GM19351 (cell line): ENCODE measurements around the gene CROT.
"Not testable (repeated sequence)": the region's sequence is repeated elsewhere in the genome, so short reads cannot be mapped to it uniquely, and the experiment has no call there.

Experiments used
- ATAC-seq: cut with Tn5 transposase; IDR thresholded peaks from one replicate; pipeline ENCODE4 v1.9.1; 2021; ENCODE audit warnings: mild to moderate bottlenecking, moderate library complexity; ENCODE audit not compliant: unreplicated experiment

Gene CROT, protein sequence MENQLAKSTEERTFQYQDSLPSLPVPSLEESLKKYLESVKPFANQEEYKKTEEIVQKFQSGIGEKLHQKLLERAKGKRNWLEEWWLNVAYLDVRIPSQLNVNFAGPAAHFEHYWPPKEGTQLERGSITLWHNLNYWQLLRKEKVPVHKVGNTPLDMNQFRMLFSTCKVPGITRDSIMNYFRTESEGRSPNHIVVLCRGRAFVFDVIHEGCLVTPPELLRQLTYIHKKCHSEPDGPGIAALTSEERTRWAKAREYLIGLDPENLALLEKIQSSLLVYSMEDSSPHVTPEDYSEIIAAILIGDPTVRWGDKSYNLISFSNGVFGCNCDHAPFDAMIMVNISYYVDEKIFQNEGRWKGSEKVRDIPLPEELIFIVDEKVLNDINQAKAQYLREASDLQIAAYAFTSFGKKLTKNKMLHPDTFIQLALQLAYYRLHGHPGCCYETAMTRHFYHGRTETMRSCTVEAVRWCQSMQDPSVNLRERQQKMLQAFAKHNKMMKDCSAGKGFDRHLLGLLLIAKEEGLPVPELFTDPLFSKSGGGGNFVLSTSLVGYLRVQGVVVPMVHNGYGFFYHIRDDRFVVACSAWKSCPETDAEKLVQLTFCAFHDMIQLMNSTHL

DNA sequence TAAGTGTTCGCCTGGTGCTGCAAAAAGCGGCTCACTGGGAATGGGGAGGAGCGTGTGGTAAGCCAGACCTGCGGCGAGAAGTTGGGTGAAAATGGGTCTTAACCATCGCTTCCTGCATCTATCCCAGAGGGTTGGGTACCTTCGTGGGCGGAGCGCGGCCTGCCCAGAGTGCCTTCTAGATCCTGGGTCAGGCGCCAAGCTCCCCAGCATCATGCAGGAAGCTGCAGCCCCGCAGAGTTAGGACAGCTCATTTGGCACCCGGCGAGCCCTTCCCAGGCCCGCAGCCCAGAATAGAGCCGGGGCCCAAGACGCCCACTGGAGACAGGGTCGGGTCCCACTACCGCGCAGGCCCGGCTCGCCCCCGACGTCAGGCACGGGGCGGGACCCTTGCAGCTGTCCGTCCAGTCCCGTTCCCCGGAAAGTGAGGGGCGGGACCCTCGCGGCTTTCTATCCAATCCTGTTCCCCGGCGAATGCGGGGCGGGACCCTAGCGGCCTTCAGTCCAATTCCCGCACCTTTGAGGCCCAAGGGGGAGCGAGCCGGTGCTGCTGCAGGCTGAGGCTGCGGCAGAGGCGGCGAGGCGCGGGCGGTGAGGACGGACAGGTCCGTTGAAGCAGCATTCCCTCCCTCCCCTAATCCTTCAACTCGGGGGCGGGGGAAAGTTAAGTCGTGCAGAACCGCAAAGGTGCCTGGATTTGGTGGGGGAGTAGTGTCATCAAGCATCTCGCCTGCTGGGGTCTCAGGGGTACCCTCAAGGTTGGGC is at the start of gene CROT:
CROT (plus strand) TSS at position 499 of the 762 bp plus-strand sequence. CDS start 3,405 bp downstream, outside the sequence.
- peak; percentile 96 for ATAC-seq

DNA sequence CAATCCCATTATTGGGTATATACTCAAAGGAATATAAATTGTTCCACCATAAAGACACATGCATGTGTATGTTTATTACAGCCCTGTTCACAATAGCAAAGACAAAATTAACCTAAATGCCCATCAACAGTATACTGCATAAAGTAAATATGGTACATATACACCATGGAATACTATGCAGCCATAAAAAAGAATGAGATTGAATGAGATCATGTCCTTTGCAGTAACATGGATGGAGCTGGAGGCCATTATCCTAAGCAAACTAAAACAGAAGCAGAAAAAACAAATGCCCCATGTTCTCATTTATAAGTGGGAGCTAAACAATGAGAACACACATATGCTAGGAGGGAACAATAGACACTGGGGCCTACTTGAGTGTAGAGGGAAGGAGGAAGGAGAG is 44.7 kb upstream of the CROT start:
- ATAC-seq = no peak

DNA sequence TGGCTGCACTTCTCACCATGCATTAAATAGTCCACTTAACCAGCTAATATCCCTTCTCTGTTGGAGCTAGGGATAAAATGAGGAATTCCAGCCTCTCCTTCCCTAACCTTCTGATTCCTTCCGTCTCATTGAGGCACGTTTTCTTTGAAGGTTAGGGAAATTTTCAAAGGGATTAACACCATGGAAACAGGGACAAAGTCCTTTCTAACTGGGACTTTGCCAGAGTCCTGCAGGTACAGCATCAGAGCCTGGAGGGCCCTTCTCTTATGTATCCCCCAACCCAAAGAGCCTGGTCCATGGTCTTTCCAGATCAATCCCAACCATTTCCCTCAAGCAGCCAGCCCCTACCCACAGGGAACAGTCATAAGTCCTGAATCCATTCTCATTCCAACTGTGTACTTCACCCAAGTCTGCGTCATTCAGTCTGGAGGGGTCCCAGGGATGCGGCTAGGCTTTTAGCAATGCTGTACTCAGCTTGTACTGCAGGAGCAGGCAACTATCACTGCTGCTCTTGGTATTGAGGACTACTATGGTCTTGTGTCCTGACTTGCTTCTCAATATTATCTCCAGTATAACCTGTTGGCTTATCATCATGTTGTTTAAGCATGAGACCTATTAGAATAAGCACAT is 34.6 kb upstream of the CROT start:
- no peak for ATAC-seq

DNA sequence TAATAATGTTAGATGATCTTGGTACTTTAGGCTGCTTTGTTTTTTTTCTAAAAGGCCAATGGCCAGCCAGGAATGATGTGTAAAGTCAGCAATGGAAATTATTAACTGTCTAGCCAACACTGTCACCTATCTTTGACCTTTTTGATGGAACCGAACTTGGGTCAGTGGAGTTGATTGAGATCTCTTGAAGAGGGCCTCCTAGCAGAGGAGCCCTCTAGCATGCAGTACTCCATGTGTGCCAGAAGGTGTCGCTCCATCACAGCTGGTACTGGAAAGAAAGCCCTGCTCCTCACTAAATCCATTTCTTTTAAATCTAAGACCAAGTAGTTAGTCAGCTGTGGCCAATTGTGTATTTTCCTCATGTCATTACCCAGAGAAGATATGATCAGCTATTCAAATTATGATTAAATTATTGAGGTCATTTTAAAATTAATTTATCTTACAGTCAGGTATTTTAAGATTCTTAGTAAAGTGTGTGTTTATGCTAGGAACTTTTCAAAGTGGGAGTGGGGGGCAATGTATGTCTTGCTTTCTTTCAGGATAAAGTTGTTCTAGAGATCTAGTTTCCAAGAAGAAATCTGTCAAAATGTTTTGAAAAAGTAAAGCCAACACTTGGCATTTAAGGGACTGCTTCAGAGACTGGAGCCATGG is 33.1 kb upstream of the CROT start:
- ATAC-seq = peak; percentile 61

DNA sequence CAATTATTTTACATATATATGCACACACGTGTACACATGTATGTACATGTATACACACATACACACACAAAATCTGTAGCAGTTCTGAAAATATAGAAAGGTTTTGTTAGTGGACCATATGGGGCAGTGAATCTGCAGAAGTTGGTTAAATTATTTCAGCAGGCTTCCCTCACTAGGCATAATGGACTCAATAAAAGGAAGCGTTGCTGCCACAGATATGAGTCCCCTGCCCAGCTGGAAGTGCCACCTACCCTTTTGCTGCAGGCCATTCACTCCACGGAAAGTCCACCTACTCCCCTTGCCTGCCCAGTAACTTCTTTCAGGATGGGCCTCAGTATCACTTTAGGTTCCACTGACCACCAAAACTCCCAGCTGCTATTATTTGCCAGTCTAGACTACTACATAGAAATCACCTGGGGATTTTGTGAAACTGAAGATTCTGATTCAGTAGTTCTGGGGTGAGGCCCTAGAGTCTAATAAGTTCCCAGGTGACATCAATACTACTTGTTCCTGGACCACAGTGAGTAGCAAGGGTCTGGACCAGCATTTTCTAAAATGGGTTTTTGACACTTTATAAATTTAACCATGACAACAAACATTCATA is 29.3 kb upstream of the CROT start:
- peak; percentile 80 for ATAC-seq

DNA sequence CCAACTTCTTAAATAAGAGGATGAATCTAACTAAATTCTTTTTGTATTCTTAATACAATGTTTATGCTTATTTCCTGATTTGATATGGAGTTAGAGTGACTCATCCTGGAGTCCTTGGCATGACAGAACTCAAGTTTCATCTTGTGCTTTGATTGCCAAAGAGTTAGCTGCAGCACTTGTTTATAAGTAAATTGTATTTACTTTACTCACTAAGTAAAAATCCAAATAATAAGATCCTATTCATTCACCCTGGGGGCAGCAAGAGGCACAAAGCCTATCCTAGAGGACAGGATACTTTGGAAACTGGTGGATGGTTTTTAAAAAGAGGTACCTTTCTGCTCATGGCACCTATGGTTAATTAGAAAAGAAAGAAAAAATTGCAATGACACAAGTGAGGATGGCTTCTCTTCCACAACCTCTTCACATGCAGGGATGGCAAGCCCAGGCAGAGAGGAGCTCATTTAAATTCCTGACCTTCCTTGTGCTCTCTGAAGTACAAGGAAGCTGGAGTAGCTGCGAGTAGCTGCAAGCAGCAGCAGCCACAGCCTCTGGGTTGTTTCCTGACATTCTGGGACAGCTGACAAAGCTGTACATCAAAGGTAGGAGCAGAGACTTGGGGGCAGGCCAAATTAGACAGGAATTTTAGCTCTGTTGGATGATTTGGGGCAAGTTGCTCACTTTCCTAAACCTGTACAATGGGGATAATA is 28.5 kb upstream of the CROT start:
- ATAC-seq = no peak

DNA sequence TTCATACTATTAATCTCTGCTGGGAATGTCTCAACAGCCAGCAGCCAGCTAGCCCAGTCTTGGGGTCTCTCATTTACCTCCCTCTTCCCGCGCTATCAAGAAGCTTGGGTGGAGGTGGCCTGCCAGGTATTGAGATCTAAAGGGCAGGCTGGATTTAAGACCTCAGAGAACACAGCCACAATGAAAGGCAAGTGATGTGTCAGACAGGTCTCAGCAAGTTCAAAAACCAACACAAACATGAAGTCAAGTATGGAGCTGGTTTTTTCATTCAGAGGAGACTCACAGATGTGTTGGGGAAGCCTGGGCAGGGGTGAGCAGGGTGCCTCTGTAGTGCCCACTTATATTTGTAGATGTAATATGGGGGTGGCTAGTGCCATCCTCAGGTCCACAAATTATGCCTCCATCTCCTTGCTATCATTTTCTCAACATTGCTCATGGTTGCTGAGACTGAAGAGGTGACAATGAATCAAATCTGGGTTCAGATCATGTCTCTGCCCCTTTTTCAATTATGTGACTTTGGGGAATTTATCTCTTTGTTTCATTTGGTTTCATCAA is 27.7 kb upstream of the CROT start:
- ATAC-seq = no peak

DNA sequence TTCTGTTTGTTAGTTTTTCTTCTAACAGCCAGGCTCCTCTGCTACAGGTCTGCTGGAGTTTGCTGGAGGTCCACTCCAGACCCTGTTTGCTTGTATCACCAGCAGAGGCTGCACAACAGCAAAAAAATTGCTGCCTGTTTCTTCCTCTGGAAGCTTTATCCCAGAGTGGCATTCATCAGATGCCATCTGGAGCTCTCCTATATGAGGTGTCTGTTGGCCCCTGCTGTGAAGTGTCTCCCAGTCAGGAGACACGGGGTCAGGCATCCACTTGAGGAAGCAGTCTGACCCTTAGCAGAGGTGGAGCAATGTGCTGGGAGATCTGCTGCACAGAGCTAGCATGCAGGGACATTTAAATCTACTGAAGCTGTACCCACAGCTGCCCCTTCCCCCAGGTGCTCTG is 26.7 kb upstream of the CROT start:
- ATAC-seq = no peak

DNA sequence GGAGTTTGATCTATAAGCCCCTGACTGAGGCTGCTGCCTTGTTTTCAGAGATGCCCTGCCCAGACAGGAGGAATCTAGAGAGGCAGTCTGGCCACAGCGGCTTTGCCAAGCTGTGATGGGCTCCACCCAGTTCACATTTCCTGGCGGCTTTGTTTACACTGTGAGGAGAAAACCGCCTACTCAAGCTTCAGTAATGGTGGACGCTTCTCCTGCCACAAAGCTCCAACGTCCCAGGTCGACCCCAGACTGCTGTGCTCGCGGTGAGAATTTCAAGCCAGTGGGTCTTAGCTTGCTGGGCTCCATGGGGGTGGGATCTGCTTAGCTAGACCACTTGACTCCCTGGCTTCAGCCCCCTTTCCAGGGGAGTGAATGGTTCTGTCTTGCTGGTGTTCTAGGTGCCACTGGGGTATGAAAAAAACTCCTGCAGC is 26.3 kb upstream of the CROT start:
- ATAC-seq = not testable (repeated sequence)

DNA sequence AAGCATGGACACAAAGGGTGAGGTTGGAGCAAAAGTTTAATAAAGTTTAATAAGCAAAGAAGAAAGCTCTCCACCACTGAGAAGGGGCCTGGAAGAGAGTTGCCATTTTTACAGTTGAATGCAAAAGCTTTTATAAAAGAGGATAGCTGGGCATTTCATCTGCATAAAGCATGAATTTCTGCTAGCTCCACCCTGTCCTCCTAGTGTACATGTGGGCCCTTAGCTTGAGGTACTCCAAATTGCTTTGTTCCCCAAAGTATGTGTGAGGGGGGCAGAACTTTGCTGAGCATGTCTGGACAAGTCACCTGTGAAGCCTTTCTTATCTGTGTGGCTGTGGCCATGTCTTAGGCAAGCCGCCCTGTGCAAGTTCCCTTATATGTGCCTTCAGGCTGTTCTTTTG is 22.6 kb upstream of the CROT start:
- ATAC-seq = no peak

DNA sequence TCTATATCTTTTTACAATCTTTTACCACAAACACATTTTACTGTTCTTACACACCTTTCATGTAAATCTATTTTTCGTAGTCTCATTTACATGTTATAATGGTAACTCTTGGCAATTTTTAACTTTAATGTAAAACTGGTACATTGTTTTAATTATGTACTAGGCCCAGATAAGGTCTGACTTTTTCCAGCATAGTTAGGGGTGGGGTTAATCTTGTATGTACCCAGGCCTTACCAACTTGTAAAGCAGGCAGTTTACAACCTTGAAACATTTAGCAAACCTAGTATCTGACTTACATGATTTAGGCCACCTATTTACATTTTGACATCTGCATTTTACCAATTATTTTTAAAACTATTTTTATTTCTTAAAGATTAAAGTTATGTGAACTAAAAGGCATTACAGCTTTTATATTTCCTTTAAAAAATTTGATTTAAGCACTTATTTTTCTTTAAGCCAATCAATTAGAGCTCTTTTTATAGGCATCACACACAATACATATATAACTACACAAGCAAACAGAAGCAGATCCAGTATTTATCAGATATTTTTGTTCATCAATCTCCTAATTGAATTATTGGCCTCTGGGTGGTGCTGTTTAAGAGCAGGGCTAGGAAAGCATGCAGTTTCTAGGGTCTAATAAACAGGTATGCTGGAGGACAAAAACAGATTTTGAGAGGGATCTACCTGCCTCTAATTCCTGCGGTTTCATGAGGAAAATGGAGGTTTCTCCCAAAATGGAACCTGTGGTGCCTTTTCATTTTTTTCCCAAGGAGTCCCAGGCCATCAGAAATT is 19.7 kb upstream of the CROT start:
- ATAC-seq = no peak

DNA sequence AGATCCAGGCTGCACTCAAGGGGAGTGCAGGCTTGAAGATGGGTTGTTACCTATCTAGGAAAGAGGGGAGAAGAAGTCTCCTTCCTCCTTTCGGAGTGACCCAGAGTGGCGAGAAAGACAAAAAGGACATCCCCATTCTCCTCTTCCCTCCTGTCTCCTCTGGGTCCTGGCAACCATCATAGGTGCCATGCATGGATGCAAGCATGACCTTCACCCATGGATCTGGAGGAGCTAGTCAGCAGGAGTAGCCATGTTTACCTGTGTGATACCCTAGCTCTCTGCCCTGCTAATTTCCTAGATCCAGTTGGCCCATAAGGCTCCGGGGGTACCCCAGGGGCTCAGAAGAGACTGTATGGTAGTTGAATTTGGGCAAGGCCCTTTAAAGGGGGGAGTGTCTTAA is 17.2 kb upstream of the CROT start:
- no peak for ATAC-seq

DNA sequence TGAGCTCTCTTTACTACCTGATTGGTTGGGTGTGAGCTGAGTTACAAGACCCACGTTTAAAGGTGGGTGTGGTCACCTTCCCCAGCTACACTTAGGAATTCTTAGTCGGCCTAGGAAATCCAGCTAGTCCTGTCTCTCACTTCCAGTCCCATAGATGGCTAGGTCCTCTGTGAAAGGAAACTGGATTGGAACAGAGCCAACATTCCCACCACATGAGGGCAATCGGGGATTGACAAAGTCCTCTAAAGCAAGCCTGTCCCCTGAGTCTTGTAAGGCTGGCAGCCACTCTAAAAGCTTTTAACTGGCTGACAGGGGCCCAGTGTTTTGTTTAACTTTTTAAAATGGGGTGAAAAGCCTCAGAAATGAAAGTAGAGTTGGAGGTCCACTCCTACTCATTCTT is 15.1 kb upstream of the CROT start:
- no peak for ATAC-seq

DNA sequence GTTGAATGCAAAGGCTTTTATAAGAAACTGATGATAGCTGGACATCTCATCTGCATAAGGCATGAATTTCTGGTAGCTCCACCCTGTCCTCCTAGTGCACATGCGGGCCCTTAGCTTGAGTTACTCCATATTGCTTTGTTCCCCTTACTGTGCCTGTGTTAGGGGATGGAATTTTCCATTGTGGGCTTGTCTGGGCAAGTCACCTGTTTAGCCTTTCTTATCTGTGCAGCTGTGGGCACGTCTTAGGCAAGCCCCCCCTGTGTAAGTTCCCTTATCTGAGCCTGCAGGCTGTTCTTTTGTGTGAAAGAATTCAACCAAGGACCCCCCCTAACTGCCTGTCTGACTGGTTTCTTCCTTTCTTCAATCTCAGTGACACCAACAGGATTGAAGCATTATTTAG is 14.5 kb upstream of the CROT start:
- ATAC-seq = no peak

DNA sequence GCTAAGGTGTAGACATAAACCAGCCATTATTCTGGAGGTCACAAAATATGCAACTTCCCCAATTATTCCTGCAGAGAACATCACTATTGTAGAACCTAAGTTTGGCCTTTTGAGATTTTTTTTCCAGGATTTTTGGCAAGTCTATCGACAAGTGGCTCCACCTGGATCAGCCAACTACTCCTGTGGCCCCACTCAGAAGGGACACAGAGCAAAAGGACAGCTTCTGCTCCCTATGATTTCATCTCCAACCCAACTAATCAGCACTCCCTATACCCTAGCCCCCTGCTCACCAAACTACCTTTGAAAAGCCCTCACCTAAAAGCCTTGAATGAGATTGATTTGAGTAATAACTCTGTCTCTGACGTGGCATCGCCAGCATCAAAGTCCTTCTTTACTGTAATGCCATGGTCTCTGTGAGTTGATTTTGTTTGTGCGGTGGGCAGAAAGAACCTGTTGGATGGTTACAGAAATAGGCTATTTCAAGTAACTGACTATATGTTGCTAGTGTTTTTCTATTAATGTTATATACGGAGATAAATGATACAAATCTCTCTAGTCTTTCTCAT is 13.7 kb upstream of the CROT start:
- no peak for ATAC-seq

DNA sequence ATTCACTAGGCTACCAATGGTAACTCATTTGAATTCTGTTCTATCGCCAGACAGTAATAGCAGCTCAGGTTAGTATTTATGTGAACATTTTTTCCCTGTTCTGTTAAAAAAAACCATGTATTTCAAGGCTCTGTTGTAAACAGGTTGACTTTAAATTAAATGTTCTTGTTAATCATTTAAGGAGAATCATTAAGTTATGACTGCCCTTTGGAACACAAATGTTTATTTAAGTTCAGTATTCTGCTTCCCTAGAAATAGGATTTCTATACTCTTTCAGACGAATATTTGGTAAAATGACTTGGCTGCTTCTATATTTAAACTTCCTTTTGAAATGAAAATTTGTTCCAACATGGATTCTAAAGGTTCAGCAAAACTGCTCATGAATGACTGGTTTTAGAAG is 13.1 kb upstream of the CROT start:
- ATAC-seq = no peak

DNA sequence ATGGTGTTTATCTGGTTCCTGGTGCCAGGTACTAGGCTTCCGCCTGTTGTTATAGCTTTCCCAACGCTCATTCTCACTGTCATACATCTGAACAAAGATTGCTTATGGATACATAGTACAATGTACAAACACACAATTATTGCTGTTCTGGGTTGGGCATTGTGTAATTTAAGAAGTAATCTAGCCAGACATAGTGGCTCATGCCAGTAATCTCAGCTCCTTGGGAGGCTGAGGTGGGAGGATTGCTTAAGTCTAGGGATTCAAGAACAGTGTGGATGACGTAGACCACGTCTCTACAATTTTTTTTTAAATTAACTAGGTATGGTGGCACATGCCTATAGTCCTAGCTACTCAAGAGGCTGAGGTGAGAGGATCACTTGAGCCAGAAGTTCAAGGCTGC is 9.3 kb upstream of the CROT start:
- no peak for ATAC-seq

DNA sequence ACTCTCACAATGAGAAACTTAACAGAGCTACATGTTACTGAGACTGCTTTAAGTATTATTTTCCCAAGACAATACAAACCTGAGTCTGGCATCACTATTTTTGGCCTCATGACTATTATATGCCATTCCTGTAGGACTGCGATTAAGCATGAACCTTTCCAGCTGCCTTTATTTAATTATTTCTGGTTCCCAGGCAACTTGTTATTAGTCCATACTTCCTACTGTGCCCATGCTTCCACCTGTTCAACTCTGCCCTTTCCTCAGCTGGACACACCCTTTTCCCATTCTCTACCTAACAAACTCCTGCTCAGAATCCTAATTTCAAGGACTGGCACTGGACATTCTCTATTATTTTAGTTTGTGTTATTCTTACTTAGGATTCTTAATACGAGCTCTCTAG is 8.1 kb upstream of the CROT start:
- ATAC-seq = no peak
